ENCODE results near the gene PRTN3.

DNA sequence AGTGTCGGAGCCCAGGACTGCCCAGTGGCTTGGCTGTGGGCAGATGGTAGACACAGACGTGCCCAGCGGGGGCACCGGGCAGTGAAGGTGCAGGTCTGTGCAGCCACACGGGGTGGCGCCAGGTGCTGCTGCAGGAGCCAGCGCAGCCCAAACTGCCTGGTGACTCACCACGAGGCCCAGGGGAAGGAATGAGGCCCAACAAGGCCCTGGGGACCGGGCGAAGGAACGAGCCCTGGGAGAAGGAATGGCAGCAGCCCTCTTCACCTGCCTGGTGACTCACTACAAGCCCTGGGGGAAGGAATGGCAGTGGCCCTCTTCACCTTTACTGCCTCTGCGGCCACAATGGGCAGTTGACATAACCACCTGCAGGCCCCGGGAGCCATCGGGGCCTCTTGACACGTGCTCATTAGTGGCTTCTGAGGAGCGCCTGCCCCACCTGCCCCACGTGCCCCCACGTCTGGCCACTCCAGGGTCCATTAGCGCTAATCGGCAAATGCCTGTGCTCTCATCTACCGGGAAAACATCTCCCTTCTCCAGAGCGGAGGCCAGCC is 42.9 kb downstream of the PRTN3 start:
- no peak for TF ChIP-seq SUZ12 (IDR thresholded peaks at IDR 0.05)
- TF ChIP-seq FOXK2 (IDR thresholded peaks at IDR 0.05): no peak
- no peak for TF ChIP-seq FOXA1 (IDR thresholded peaks at IDR 0.05)
- TF ChIP-seq, protein P1, sequence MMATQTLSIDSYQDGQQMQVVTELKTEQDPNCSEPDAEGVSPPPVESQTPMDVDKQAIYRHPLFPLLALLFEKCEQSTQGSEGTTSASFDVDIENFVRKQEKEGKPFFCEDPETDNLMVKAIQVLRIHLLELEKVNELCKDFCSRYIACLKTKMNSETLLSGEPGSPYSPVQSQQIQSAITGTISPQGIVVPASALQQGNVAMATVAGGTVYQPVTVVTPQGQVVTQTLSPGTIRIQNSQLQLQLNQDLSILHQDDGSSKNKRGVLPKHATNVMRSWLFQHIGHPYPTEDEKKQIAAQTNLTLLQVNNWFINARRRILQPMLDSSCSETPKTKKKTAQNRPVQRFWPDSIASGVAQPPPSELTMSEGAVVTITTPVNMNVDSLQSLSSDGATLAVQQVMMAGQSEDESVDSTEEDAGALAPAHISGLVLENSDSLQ (IDR thresholded peaks at IDR 0.05): no peak
- no peak for TF ChIP-seq FOXM1 (IDR thresholded peaks at IDR 0.05; ENCODE audit: borderline replicate concordance)
- TF ChIP-seq SP1 (IDR thresholded peaks at IDR 0.05): no peak
- TF ChIP-seq LEF1 (IDR thresholded peaks at IDR 0.05; ENCODE audit: borderline replicate concordance): no peak
- TF ChIP-seq L3MBTL2 (conservative IDR thresholded peaks at IDR 0.05): no peak
